Measurements from ENCODE around the gene SELENOI.

DNA sequence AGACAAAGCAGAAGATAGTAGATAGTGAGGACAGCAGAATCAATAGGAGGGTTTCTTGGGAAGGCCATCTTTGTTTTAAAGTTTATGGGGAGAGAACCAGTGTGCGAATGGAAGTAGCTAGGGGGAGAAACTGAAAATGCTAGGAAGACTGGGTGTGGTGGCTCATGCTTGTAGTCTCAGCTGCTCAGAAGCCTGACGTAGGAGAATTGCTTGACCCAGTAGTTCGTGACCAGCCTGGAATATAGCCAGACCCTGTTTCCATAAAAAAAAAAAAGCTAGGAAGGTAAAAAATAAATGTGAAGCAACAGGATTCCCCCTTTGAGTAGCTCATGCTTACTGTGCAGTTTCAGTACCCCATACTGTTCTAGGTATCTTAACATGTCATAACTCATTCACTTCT lies 36.6 kb downstream of the SELENOI start:
- TF ChIP-seq, protein P1, sequence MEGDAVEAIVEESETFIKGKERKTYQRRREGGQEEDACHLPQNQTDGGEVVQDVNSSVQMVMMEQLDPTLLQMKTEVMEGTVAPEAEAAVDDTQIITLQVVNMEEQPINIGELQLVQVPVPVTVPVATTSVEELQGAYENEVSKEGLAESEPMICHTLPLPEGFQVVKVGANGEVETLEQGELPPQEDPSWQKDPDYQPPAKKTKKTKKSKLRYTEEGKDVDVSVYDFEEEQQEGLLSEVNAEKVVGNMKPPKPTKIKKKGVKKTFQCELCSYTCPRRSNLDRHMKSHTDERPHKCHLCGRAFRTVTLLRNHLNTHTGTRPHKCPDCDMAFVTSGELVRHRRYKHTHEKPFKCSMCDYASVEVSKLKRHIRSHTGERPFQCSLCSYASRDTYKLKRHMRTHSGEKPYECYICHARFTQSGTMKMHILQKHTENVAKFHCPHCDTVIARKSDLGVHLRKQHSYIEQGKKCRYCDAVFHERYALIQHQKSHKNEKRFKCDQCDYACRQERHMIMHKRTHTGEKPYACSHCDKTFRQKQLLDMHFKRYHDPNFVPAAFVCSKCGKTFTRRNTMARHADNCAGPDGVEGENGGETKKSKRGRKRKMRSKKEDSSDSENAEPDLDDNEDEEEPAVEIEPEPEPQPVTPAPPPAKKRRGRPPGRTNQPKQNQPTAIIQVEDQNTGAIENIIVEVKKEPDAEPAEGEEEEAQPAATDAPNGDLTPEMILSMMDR (conservative IDR thresholded peaks at IDR 0.05 in 1 of 2, IDR thresholded peaks at IDR 0.05 in 1 of 2; ENCODE audit: extremely low read depth in 1 of 2, insufficient read depth in 1 of 2, low read depth in 1 of 2, low read length in 2 of 2), result no peak
- TF ChIP-seq EZH2 (IDR thresholded peaks at IDR 0.05; ENCODE audit: borderline replicate concordance, low read length), result no peak

All from mammary epithelial cell (primary cell).